Upper lobe of right lung (tissue), 1 donor: Measurements from ENCODE around the gene FMO4. TPM values are rescaled to one million over a fixed set of nuclear protein-coding genes. Genes with fewer than 3 reads are reported as not detected.
A peak's percentile ranks its signal among the peaks of the same experiment; 100 is the strongest.

Experiments
- ATAC-seq: fragments of 200-7000 bp; cut with Tn5 transposase; one replicate; pipeline ENCODE4 v1.9.1; 2020; ENCODE audit warnings: mild to moderate bottlenecking, moderate library complexity
- DNase-seq: peaks from one replicate; pipeline ENCODE4 v3.0.0-alpha.2; 2020
- H3K27ac ChIP-seq: fragments of 200-600 bp; one replicate; pipeline ENCODE4 v1.8.0; 2022
- H3K27me3 ChIP-seq: fragments of 200-600 bp; one replicate; pipeline ENCODE4 v1.8.0; 2022; ENCODE audit warnings: mild to moderate bottlenecking
- H3K36me3 ChIP-seq: fragments of 200-600 bp; one replicate; pipeline ENCODE4 v1.8.0; 2022
- H3K4me1 ChIP-seq: fragments of 200-600 bp; one replicate; pipeline ENCODE4 v1.8.0; 2022
- H3K4me3 ChIP-seq: fragments of 200-600 bp; one replicate; pipeline ENCODE4 v1.8.0; 2022; ENCODE audit warnings: mild to moderate bottlenecking
- H3K9me3 ChIP-seq: fragments of 200-600 bp; one replicate; pipeline ENCODE4 v1.8.0; 2022
- intact Hi-C: fragments of 100-400 bp; cut with DNase I; formaldehyde crosslinking; loops from one replicate; pipeline ENCODE4 v1.11.0; 2022
- total RNA-seq: library from RNA; stranded (reverse); fragmentation: NEBNext Ultra II Directional; extraction: Animal tissue kit (Norgen Biotek cat#: 25700); gene quantifications from one replicate; pipeline ENCODE4 v1.2.1, GENCODE V29; 2021
- TF ChIP-seq, protein P1 (sequence below): fragments of 200-600 bp; IDR thresholded peaks from one replicate; pipeline ENCODE4 v1.8.0; 2022; ENCODE audit warnings: antibody characterized with exemption
- donor health status: DM: no; HTN: yes; CAD: no; lungs with severe emphysema.

The FMO4 gene
- total RNA-seq, 1 donor from 2014 or later: 4.3 TPM

DNA sequence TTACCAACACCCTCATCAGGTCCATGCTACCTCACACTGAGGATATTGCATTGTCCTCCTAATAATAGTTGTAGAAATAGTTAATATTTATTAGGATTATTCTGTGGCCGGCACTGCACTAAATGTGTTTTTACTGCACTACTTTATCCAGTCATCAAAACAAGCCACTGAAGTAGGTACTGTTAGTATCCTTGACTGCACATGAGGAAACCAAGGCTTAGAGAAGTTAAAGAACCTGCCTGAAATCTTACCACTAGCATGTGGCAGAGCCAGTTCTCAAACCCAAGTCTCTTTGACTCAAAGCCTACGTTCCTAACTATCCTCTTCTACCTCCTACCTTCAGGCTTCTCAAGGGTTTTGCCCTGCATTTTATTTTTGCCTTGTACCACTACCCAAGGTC lies 34.7 kb upstream of the FMO4 start:
- Histone ChIP-seq H3K27ac (no peak overlapping the region), H3K9me3 (no peaks in the 10 kb centered on the region), H3K4me1 (no peaks in the 10 kb centered on the region), H3K27me3 (no peaks in the 10 kb centered on the region), H3K4me3 (no peak overlapping the region), H3K36me3 (no peaks in the 10 kb centered on the region)
- TF ChIP-seq, protein P1, sequence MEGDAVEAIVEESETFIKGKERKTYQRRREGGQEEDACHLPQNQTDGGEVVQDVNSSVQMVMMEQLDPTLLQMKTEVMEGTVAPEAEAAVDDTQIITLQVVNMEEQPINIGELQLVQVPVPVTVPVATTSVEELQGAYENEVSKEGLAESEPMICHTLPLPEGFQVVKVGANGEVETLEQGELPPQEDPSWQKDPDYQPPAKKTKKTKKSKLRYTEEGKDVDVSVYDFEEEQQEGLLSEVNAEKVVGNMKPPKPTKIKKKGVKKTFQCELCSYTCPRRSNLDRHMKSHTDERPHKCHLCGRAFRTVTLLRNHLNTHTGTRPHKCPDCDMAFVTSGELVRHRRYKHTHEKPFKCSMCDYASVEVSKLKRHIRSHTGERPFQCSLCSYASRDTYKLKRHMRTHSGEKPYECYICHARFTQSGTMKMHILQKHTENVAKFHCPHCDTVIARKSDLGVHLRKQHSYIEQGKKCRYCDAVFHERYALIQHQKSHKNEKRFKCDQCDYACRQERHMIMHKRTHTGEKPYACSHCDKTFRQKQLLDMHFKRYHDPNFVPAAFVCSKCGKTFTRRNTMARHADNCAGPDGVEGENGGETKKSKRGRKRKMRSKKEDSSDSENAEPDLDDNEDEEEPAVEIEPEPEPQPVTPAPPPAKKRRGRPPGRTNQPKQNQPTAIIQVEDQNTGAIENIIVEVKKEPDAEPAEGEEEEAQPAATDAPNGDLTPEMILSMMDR: no peak
- DNase-seq (no peak), ATAC-seq (no peak)
- intact Hi-C loops: no loop called here

DNA sequence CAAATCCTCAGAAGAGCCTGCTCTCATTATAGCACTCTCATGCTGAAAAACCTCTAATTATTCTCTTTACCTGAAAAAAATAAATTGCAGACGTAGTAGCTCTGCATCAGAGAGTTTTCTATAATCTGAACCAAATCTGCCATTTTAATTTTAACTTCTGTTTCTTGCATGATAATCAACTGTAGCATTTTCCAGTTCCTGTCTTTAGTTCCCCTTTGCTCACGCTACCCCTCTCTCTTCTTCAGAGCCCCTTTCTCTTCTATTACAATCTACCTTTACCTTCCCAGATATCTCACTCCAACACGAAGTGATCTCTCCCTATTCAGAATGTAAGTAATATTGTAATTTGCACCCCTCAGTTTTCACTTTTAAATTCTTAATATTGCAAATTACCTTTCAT lies 34.3 kb upstream of the FMO4 start:
- Histone ChIP-seq H3K27ac (no peak overlapping the region), H3K4me1 (no peaks in the 10 kb centered on the region), H3K4me3 (no peak overlapping the region), H3K27me3 (no peaks in the 10 kb centered on the region), H3K9me3 (no peaks in the 10 kb centered on the region), H3K36me3 (no peaks in the 10 kb centered on the region)
- intact Hi-C loops: no loop called here
- no peak for ATAC-seq
- DNase-seq: no peak
- TF ChIP-seq, protein P1: no peak

DNA sequence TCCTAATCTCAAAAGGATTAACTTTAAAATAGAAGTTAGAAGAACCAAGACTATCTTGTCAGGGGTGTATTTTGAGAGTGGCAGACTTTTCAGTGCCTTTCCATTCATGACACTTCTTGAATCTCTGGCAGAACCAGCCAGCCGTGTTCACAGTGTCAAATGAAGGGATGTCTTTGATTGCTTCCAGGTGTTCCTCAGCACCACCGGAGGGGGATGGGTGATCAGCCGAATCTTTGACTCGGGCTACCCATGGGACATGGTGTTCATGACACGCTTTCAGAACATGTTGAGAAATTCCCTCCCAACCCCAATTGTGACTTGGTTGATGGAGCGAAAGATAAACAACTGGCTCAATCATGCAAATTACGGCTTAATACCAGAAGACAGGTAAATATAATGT lies 33.4 kb upstream of the FMO4 start:
- ATAC-seq (no peak), DNase-seq (no peak)
- H3K27me3 ChIP-seq: no peaks in the 10 kb centered on the region
- no peak overlapping the region for H3K4me3 ChIP-seq
- no peak overlapping the region for H3K27ac ChIP-seq
- intact Hi-C loops: no loop called here
- no peaks in the 10 kb centered on the region for H3K9me3 ChIP-seq
- TF ChIP-seq, protein P1: no peak
- no peaks in the 10 kb centered on the region for H3K36me3 ChIP-seq
- H3K4me1 ChIP-seq: no peaks in the 10 kb centered on the region

DNA sequence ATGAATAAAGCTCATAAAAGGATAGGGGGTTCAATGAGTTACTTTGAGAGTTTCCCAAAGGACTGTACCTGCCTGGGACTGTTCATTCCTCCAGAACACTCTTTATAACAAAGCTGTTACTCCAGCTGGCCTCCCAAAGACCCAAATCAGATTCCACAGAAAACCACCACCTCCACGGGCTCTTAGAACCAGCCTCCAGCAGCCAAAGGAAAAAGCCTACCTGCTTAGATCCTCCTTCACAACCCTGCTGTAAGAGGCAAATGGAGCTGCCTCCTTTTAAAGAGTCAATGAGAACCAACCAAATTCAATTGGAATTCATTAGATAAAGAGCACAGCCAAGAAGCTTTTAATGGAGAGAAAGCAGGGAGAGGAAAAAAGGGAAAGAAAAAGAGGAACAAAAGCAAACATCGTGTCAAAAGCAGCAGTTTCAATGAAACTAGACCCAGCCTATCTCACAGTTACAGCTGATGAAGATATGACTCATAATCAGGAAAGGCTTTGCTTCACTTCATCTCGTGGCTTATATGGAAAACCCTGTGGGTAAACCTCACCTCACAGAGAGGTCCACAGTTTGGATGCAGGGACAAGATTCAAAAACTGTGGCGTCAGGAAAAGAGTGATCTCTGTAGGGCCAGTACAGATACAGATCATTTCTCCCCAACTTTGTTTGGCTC lies 27.8 kb upstream of the FMO4 start:
- DNase-seq: no peak
- H3K27ac ChIP-seq: no peak overlapping the region
- no peak overlapping the region for H3K4me3 ChIP-seq
- H3K4me1 ChIP-seq: no peaks in the 10 kb centered on the region
- intact Hi-C loops: no loop called here
- no peaks in the 10 kb centered on the region for H3K27me3 ChIP-seq
- H3K36me3 ChIP-seq: no peaks in the 10 kb centered on the region
- no peaks in the 10 kb centered on the region for H3K9me3 ChIP-seq
- TF ChIP-seq, protein P1: no peak
- peak; percentile 33 for ATAC-seq

DNA sequence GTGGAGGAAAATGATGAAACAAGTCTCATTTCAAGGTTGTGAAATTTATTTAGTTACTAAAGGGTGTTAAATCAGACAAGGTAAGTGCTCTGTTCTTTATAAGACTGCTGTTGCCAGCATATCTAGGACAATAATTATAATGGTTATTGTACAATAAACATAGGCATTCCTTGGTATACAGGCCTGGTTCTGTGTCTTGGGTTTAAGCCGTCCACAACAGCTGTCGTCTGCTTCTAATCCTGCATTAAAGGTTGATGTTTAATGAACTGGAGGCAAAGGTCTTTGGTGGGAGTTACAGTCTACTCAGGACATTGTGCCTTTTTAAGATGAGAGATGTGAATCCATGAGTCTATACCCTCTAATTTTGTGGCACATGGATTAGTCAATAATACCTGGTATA lies 23.4 kb upstream of the FMO4 start:
- intact Hi-C loops: no loop called here
- no peak for ATAC-seq

More for the DNA sequence above, 23.4 kb upstream of the FMO4 start:
- Histone ChIP-seq H3K36me3 (no peaks in the 10 kb centered on the region), H3K4me1 (no peaks in the 10 kb centered on the region), H3K4me3 (no peak overlapping the region), H3K27me3 (no peaks in the 10 kb centered on the region), H3K27ac (no peak overlapping the region), H3K9me3 (no peaks in the 10 kb centered on the region)
- no peak for DNase-seq
- TF ChIP-seq, protein P1: no peak
